GM19035 (cell line): ENCODE results near the gene CCDC47.

Experiments
- ATAC-seq: cut with Tn5 transposase; IDR thresholded peaks from one replicate; pipeline ENCODE4 v1.9.1; 2021; ENCODE audit not compliant: unreplicated experiment

The CCDC47 gene

DNA sequence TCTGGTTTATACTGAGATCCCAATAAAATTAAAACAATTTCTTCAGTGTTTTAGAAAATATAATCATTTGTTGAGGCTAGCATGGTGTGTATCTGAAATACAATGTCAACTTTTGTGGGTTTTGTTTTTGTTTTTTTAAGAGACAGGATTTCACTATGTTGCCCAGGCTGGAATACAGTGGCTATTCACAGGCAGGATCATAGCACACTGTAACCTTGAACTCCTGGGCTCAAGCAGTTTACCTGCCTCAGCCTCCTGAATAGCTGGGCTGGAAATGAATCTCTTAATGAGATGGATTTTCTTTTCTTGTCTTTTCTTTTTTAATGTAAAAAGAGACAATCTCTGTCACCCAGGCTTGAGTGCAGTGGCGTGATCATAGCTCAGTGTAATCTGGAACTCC, 12.7 kb upstream of the CCDC47 start:
- ATAC-seq = no peak

DNA sequence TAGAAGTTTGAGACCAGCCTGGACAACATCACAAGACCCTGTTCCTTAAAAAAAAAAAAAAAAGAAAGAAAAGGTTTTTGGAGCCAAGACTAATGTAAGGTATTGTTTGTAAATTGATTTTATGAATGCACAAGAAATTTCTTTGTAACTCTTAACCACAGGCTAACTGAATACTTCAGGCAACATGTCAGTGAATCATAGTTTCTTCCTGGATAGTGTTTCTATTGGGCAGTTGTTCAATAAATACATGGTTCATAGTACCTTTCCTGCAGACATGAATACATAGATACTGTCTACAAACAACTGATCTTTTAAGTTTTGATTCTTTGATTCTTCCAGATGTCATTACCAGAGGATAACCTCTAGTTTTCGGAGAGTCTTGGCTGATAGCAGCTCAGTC, 12.2 kb upstream of the CCDC47 start:
- ATAC-seq = no peak

DNA sequence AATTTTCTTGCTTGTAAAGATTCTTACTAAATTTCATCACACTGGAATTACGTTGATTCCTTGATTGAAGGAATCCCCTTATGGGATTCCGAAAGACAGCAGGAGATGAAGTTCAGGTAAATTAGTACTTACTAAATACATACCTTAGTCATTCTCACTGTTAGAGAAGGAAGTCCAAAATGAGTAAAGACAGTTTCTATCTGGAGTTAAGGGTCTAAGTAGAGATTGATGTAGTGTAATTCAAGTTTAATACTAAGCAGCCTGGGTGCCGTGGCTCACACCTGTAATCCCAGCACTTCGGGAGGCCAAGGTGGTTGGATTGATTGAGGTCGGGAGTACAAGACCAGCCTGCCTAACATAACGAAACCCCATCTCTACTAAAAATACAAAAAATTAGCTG, 10.1 kb upstream of the CCDC47 start:
- ATAC-seq = no peak

DNA sequence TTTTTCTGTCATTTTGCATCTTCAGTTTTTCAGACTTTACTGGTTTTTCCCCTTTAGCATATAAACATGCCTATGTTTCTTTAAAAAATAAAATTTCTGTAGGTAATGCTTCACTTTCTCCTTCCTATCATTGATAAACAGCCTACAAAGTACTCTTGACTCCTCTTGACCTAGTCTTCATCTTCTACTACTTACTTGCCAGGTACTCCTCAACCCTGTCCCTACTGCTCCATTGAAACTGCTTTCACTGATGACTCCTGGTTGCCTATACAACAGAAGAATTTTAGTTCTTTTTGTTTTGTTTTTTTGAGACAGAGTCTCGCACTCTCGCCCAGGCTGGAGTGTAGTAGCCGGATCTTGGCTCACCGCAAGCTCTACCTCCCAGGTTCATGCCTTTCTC, 7.5 kb upstream of the CCDC47 start:
- no peak for ATAC-seq

DNA sequence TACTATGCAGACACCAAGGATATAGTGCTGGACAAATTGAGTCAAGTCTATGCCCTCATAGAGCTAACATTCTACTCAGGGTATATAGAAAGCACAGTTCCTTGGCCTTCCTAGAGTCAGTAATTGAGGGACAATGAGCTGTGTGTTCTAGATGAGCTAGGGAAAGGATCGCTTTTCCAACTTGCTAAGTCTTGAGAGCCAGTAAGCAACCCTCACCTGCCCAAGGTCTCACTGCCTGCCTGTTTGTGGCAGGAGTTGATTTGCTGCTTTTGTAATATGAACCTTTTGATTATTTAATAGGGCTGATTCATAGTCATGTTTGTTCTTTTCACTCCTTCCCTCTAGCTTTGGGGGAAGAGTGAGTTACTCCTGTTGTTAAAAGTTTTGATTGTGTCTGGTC, 7.1 kb upstream of the CCDC47 start:
- no peak for ATAC-seq

DNA sequence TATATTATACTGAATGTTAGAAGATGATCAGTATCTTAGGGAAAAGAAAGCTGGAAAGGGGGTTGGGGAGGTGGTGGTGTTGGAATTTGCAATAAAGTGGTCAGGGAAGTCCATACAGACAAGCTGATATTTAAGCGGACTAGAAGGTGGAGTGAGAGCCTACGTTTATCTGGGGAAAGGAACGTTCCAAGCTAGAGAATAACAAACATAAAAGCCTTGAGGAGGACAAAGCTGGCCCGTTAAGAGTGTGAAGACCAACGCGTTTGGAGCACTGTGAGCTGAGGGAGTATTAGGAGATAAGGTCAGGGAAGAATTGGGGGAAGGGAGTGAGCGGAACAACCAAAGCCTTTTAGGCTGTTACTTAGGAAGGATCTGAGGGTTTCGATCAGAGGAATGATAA, 2.0 kb upstream of the CCDC47 start:
- no peak for ATAC-seq

DNA sequence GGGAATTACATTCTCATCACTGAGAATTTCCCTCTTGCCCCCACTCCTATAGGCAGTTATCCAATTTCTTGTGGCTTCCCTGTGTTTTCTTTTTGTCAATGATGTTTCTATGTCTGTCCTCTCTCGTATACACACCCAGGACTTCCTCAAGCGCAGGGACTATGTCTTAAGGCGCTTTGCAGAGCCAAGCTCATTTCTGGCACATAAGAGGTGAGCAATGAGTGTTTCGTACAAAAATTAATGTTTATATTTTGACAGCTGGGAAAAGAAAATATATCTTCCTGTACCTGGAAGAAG, 1.5 kb upstream of the CCDC47 start:
- no peak for ATAC-seq

DNA sequence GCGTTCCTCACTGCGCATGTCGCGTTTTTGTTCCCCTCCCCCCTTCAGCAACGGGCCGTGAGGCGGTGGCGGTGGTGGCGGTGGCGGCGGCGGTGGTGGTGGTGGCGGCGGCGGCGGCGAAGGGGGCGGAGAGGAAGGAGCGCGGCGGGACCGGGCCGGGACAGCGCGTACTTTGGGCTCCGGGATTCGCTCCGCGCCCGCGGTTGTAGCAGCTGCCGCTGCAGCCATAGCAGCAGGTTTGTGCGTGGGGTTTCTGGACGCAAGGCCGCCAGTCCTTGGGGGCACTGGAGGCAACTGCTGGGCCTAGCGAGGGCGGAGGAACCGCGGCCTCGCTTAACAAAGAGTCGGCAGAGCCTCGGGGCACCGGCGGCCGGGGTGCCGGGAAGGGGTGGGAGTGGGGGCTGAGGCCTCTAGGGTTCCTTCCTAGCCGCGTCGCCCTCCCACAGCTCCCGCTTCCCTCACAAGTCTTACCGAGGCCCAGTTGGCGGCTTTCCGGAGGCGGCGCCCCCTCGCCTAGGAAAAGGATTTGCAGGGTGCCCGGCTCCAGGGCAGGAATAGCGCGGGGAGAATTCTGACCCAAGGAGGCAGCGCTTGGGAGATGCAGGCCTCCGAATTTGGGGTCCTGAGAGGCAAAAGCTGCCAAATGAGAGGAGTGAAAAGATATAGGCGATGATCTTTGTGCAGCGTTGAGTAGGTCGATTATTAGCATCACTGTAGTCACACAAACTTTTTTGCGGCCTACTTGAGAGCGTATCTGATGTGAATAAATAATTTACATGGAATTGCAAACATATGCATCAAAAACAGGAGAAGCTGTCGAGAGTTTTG, 958 bp upstream of the CCDC47 start, which contains the start of gene DDX42:
Gene DDX42 (plus strand): TSS at position 30 of the 828 bp plus-strand sequence. CDS start 12,880 bp downstream, outside the sequence.
- ATAC-seq = peak; percentile 5

DNA sequence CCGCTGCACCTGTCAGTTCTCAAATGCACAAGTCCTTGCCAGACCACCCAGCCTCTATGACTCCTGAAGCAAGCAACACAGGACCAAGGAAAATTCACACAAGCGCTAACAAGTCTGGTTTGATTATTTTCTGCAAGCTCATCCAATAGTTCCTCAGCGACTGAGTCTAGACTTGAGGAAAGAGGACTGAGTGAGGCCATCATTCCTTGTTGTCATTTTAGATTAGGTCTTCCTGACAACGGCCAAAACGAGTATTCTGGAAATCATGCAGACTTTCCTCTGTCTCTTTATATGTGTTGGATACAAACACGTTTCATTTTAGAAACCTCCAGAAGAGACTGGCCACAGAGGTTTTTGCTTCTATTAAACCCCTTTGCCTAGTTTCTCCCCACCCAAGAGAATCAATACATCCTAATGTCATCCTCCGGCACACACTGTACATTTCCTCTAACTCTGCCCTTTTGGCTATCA, 561 bp downstream of the CCDC47 start:
- ATAC-seq = no peak

DNA sequence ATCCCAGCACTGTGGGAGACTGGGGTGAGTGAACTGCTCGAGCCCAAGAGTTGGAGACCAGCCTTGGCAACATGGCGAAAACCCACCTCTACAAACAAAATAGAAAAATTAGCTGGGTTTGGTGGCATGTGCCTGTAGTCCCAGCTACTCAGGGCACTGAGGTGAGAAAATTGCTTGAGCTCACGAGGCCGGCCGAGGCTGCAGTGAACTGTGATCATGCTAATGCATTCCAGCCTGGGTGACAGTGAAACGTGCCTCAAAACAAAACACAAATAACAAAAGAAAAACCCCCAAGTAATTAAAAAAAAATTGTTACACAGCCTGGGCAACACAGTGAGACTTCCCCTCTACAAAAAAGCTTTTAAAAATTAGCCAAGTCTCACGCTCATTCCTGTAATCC, 5.0 kb downstream of the CCDC47 start:
- ATAC-seq = no peak

DNA sequence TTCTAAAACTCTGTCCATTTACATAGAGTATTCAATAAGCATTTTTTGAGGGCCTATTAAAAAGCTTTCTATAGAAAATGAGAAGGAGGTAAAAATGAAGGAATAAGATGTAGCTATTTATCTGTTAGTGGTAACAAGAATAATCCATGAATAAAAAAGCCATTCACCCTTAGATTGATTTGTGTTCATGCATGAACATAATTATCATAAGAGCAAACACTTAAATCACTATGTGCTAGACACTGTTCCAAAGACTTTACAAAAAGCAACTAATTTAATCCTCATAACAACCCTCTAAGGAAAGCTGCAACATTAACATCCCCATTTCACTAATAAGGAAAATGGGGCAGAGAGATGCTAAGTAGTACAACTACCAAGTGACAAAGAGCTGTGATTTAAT, 6.6 kb downstream of the CCDC47 start:
- no peak for ATAC-seq

DNA sequence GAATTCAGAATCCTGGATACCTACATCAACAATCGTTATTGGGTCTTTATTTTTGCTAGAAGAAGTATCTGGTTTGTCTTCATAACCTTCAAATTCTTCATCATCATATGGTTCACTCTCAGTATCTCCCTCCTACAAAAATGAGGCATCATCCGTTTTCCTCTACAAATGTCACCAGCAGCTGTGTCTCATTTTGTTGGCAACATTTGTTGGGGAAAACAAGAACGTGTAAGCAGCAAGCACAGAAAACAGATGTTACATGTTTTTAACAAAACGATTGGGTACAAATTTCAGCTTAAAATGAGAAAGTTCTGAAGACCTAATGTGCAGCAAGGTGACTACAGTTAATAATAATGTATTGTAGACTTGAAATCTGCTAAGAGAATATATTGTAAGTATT, 8.7 kb downstream of the CCDC47 start:
- no peak for ATAC-seq

DNA sequence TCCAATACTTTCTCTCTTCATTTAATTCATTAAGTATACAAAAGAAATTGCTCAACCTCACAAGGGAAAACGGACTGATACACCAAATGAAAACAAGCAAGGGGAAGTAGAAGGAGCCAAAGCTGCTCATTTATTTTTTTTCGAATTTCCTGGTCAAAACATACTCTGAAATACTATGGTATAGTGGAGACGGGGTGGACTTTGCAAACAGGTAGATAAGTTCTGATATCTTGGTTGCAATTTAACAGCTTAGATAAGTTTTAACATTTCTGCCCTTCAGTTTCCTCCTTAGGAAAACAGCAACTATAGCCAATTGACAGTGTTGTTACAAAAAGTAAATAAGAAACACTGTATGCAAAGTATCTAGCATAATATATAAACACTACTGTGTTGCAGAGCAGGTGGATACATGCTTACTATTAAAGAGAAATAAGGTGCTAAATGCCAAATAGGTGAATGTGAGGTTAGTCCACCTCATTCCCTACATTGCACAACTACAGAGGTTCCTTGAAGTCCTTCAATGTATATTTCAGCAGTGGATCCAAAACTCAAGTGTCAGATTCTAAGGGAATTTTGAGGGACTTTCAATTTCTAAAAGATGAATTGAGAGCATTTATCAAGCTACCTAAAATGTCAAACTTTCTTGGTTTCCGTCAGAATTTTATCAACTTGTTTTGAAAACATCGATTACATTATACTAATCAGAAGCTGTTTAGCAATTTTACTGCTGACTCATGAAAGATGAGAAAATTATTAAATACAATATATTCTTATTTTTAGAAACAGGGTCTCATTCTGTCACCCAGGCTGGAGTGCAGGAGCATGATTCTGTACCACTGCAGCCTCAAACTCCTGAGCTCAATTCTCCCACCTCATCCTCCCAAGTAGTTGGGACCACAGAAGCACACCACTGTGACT, 11.0 kb downstream of the CCDC47 start:
- ATAC-seq = no peak

DNA sequence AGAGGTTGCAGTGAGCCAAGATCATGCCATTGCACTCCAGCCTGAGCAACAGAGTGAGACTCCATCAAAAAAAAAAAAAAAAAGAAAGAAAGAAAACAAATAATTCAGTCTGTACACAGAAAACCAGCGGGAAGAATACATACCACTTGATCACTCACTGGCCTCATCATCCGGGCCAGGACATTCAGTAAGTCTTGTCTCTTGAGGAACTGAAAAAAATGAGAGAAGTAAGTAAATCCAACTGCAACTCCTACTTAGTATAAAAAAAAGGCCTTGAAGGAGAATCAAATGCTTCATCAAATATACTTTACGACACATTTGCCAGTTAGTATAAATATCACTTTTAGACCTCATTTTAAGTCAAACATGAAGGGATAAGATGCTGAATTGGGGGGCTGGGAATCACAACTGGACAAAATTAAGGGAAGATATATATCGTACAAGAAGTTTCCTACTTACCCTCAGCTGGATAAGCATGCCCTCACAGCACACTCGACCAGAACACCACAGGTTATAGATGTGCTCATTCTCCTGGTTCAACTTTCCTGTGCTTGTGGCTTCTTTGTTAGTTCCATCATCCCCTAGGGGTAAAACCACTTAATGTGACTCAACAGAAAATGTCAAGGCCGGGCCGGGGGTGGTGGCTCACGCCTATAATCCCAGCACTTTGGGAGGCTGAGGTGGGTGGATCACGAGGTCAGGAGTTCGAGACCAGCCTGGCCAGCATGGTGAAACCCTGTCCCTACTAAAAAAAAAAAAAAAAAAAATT, 12.4 kb downstream of the CCDC47 start:
- no peak for ATAC-seq

DNA sequence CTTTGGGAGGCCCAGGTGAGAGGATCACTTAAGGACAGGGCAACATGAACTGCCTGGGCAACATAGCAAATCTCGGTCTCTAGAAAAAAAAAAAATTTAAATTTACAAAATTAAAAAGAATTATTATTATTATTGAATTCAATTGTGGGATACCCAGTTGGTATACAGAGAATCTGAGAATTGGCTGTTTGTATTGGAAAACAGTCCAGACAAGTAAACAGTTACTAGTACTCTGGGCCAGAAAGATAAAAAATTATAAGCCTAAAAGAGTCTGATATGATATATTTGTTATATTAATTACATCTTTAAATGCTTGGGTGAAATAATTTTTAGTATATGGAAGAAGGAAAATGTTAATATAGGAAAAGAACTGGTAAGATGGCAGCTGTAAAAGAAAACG, 15.0 kb downstream of the CCDC47 start:
- no peak for ATAC-seq

DNA sequence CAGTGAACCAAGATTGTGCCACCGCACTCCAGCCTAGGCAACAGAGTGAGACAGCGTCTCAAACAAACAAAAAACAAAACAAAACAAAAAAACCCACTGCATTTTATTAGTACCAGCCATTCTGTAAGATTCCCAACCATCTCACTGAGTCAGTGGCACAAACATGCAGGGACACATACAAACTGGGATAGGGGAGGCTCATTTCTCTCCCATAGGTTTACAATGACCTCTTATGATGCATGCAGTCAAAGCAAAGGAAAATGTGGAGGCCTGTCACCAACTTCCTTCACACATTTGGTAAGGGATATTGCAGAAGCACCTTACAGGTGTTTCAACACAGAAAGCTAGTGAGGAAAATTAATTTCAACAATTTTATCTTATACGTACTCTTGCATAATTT, 19.4 kb downstream of the CCDC47 start:
- no peak for ATAC-seq

DNA sequence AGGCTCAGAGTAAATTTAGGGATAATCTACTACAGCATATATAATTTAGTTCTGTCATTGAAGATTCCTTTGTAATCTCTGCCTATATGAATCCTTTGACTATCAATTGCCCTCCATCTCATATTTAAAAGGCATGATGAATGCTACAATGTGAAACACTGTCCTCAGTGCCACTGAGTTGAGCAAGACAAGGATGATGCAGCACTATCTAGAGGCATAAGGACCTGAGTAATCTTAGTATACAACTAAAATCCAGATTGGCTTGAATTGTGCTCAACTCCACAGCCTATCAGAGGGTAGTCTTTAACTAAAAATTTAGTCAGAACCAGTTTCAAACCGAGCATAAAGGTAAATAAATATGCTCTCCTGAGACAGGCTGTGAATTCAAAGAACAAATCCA, 20.2 kb downstream of the CCDC47 start:
- no peak for ATAC-seq

DNA sequence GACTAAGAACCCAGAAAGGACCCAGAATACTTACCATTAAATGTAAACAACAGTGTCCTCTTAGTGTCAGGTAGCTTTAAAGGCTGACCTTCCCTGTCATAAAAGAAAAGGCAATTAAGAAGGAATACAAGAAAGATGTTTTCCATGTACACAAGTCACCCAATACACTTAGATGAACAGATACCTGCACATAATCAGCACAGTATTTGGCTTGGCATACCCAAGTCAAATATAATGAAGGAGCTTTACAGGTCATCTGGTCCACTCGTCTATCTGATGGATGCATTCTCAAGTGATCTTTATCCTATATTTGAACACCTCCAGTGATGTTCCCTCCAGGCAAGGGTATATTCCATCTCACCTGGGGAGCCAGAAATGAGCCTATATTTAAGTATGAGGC, 20.7 kb downstream of the CCDC47 start:
- no peak for ATAC-seq

DNA sequence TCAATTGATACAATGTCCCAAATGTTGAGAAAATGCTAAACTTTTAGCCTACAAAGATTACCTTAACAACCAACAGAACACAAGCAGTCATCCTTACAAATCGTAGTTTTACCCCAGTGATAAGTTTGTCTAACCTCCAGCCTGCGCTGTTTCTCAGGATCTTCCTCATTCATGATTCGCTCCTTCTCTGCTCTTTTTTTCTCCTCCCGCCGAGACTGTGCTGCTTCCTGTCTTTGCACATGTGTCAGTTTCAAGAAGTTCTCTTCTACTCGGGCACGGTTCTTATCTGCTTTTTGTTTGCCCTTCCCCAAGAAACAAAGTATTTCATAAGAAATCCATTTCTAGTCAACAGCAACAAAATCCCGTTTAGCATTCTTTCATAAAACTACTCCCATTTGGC, 21.6 kb downstream of the CCDC47 start:
- no peak for ATAC-seq

DNA sequence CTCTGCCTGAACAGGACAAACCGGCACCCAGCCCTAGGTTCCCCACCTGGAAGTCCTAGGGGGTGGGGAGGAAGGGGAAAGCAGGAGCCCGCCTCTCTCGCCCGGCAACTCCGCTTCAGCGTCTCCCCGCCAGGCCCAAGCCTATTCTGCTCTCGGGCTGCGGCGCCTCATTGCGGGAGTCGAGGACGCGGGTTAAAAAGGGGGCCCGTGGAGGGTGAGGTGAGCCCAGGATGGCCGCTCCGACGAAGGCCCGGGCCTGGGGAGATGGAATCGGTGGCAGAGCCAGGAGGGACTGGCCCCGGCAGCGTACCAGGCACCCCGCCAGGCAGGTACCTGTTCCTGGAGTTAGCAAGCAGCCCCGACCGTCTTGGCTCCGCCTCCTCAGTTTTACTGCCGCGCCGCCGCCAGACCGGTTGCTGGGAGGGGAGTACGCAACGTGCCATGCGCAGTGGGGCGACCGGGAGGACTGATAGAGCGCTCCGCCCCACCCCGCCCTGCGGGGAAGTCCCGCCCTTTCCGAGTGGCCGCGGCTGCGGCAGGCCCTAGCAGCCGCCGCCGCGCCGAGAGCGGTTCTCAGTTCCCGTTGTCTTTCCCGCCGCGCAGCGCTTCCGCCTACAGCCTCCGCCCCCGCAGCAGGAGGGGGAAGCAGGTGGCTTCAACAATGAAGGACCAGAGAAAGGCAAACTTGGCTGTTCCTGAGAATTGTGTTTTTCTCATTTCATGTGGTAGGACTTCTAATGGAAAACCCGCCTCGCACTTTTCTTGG, 31.8 kb downstream of the CCDC47 start, which contains the start of gene STRADA:
Gene STRADA (minus strand): TSS at position 392 of the 766 bp plus-strand sequence. CDS start 13,430 bp downstream, outside the sequence.
- ATAC-seq = peak; percentile 86

DNA sequence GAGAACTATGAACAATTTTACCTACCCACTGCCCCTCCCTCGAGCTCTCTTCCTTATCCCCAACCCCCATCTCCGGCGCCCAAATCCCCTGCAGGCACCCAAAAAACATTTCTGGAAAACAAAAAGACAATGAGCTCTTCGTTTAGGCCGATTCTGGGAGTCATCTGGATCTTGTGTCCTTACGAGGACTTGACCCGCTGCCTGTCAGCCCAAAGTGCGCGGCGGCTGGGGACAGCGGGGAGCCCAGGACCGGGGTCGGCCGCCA, 32.3 kb downstream of the CCDC47 start:
- peak; percentile 20 for ATAC-seq
